Adrenal gland (tissue), 12 donors: ENCODE data around the gene MSANTD4. TPM values are rescaled to one million over a fixed set of nuclear protein-coding genes. Genes with fewer than 3 reads are reported as not detected.

Source experiments
- DNase-seq, 7 donors: peaks; one replicate each; pipeline ENCODE4 v3.0.0-alpha.2; 2019 to 2020
- H3K27ac ChIP-seq, 5 donors: fragments of 200-600 bp; sonication (generic) in 4 of 5; 1 replicate in 3 of 5; 2 replicates in 2 of 5; pipeline versions ENCODE4 v1.5.1 to v1.8.0; 2016 to 2020; ENCODE audit warnings: mild to moderate bottlenecking in 1 of 5
- H3K27me3 ChIP-seq: fragments of 200-600 bp; 2 replicates; pipeline ENCODE4 v1.8.0; 2021
- H3K36me3 ChIP-seq, 2 donors: fragments of 200-600 bp; replicated peaks in 1 of 2; 1 replicate in 1 of 2; 2 replicates in 1 of 2; pipeline versions ENCODE4 v1.5.1 to v1.8.0; 2018 to 2022
- H3K4me1 ChIP-seq, 2 donors: fragments of 200-600 bp; replicated peaks in 1 of 2; 1 replicate in 1 of 2; 2 replicates in 1 of 2; pipeline versions ENCODE4 v1.5.1 to v1.8.0; 2018 to 2021
- H3K4me3 ChIP-seq, 4 donors: fragments of 200-600 bp; sonication (generic) in 3 of 4; one replicate each; pipeline ENCODE4 v1.5.1; 2016 to 2018
- H3K9me3 ChIP-seq, 3 donors: fragments of 200-600 bp; sonication (generic) in 1 of 3; replicated peaks in 1 of 3; 1 replicate in 2 of 3; 2 replicates in 1 of 3; pipeline versions ENCODE4 v1.5.1 to v1.8.0; 2016 to 2021
- POLR2A ChIP-seq, 2 donors: fragments of 450-650 bp; IDR thresholded peaks; one replicate each; pipeline ENCODE4 v1.6.1; 2017; ENCODE audit warnings: antibody characterized with exemption in 2 of 2, mild to moderate bottlenecking in 2 of 2, moderate library complexity in 1 of 2
- WGBS, 4 donors: extraction: QIAGEN DNeasy Blood & Tissue Kit in 2 of 4; methylation state at CpG; one replicate each; pipeline versions ENCODE4 v1.1.5 to v1.1.7; 2013 to 2017; 5-methylcytosine and 5-hydroxymethylcytosine counted together
- intact Hi-C, 2 donors: fragments of 100-400 bp; cut with DNase I; formaldehyde crosslinking; loops; one replicate each; pipeline versions ENCODE4 v1.14.1 to v1.15.0; 2022 to 2023
- polyA plus RNA-seq, 3 donors: library from polyadenylated mRNA; stranded (reverse); fragments of 200-250 nt in 2 of 3; fragments of 350-450 nt in 1 of 3; fragmentation: Illumina TruSeq in 1 of 3; extraction: RNeasy Lipid Tissue Mini Kit (QIAGEN cat#74804) in 1 of 3; gene quantifications; one replicate each; pipeline ENCODE4 v1.2.3, GENCODE V29; 2013 to 2014
- total RNA-seq, 9 donors: library from RNA; depleted of rRNA in 4 of 9; stranded (reverse); fragments of >200 nt in 4 of 9; fragments of 120-200 nt in 1 of 9; fragmentation: NEBNext Ultra II Directional in 1 of 9; extraction: Animal tissue kit (Norgen Biotek cat#: 25700) in 1 of 9; gene quantifications; one replicate each; pipeline versions ENCODE4 v1.1.0 to v1.2.4, GENCODE V29; 2013 to 2023
- TF ChIP-seq, protein P1 (sequence below), 6 experiments: fragments of 450-650 bp in 4 of 6; fragments of 200-600 bp in 2 of 6; sonication (generic) in 1 of 6; IDR thresholded peaks; 1 replicate in 5 of 6; 2 replicates in 1 of 6; pipeline versions ENCODE4 v1.5.1 to v1.8.0; 2016 to 2021; ENCODE audit warnings: antibody characterized with exemption in 6 of 6, mild to moderate bottlenecking in 2 of 6, moderate library complexity in 1 of 6
- donor health status: healthy with polysubstance abuse.
- donor health status: Bipolar disorder and iron deficiency.
- donor health status: DM: yes; HTN: yes; CAD: no.
- donor health status: DM: no; HTN: no; CAD: no.
- donor health status: DM: no; HTN: no; CAD: no.
- donor health status: DM: yes; HTN: yes; CAD: no.

MSANTD4 gene
- total and polyA plus RNA-seq, 12 donors = 3.7 to 36.2 (median 19.2) TPM

DNA sequence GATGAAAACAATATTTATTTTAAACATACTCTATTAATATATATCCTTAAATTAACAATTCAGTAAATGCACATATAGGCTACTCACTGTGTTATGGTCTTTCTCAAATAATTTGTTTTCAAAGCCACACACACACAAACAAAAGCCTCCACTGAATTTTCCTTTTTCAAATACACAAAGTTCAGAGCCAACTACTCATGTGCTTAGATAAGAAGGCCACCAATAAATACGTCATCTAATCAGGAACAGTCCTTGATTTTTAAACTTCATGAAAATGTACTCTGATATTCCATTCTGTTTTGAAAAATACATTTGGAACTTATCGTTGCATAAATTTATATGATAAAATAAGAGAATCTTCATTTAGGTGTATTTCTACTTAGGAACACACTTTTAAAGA, 29.1 kb upstream of the MSANTD4 start:
- intact Hi-C loops = no loop called here

DNA sequence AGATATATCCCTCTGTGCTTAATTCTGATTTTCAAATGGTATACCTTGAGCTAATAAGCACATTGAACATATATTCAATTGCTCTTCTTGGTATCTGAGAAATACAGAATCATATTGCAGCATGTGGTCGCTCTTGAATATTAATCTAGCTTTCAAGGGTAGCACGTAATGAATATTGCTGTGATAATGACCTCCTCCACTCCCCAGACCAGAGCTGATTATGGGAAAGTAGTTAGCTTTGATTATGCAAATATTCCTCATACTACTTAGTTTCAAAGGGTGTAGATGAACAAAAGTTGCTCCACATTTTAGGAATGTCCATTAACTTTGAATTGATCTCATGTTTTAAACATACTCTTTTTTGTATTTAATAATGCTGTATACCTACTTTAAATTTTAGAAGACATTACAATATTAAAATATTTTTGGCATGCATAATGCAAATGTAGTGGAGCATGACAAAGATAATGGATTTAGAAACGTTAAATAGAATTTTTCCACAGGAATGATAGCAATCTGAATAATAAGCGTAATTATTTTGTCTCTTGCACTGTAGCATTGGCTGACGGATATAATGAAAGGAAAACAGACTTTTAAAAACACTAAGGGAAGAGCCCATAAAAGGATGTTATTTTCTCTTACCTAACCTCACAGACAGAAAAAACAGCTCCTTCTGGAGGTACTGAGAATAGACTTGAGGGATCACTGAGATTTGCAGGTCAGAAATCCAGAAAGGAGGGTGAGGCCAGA, 27.9 kb upstream of the MSANTD4 start:
- 76 to 81% (median 79%) methylated on average over 5 of the region's 5 CpGs for WGBS, 4 donors
- Histone ChIP-seq H3K27me3 (no peaks in the 10 kb centered on the region), H3K27ac (no peak overlapping the region), H3K36me3 (no peaks in the 10 kb centered on the region), H3K9me3 (no peaks in the 10 kb centered on the region), H3K4me3 (no peak overlapping the region), H3K4me1 (peaks cover 0 to 7% of the 10 kb centered on the region in 2 donors)
- DNase-seq = no peak
- intact Hi-C loops = no loop called here
- TF ChIP-seq POLR2A (IDR thresholded peaks at IDR 0.05) = no peak
- TF ChIP-seq, protein P1, sequence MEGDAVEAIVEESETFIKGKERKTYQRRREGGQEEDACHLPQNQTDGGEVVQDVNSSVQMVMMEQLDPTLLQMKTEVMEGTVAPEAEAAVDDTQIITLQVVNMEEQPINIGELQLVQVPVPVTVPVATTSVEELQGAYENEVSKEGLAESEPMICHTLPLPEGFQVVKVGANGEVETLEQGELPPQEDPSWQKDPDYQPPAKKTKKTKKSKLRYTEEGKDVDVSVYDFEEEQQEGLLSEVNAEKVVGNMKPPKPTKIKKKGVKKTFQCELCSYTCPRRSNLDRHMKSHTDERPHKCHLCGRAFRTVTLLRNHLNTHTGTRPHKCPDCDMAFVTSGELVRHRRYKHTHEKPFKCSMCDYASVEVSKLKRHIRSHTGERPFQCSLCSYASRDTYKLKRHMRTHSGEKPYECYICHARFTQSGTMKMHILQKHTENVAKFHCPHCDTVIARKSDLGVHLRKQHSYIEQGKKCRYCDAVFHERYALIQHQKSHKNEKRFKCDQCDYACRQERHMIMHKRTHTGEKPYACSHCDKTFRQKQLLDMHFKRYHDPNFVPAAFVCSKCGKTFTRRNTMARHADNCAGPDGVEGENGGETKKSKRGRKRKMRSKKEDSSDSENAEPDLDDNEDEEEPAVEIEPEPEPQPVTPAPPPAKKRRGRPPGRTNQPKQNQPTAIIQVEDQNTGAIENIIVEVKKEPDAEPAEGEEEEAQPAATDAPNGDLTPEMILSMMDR (IDR thresholded peaks at IDR 0.05) = no peak

More for the DNA sequence above, 29.1 kb upstream of the MSANTD4 start:
- Histone ChIP-seq H3K9me3 (no peaks in the 10 kb centered on the region), H3K4me3 (no peak overlapping the region), H3K27me3 (no peaks in the 10 kb centered on the region), H3K27ac (no peak overlapping the region), H3K4me1 (peaks cover 0 to 7% of the 10 kb centered on the region in 2 donors), H3K36me3 (no peaks in the 10 kb centered on the region)
- DNase-seq = no peak
- no peak for TF ChIP-seq POLR2A (IDR thresholded peaks at IDR 0.05)
- TF ChIP-seq, protein P1 (IDR thresholded peaks at IDR 0.05) = no peak
- WGBS, 4 donors = 35 to 48% (median 42%) methylated on average over 2 of the region's 2 CpGs

DNA sequence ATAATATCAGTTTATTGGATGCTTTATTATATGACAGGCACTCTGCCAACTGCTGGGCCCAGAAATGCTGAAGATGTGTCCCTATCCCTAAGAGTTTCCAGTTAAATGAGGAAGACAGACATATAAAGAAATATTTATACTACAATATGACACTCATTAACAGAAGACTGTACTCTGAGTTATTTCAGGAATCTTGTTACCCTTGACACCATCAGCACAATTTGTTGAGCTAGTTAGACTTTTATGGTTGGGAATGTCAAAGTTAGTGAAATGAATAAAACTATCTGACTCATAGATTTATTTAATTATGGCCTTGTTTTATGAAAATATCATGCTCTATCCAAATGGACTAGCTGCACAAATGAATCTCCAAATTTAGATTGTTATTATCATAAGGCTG, 25.6 kb upstream of the MSANTD4 start:
- H3K27me3 ChIP-seq = no peaks in the 10 kb centered on the region
- TF ChIP-seq, protein P1 (IDR thresholded peaks at IDR 0.05) = no peak
- no peak for TF ChIP-seq POLR2A (IDR thresholded peaks at IDR 0.05)
- H3K27ac ChIP-seq = no peak overlapping the region
- peaks cover 0 to 7% of the 10 kb centered on the region in 2 donors for H3K4me1 ChIP-seq
- intact Hi-C loops = no loop called here
- H3K36me3 ChIP-seq = no peaks in the 10 kb centered on the region
- no peak overlapping the region for H3K4me3 ChIP-seq
- no peak for DNase-seq
- H3K9me3 ChIP-seq = no peaks in the 10 kb centered on the region

DNA sequence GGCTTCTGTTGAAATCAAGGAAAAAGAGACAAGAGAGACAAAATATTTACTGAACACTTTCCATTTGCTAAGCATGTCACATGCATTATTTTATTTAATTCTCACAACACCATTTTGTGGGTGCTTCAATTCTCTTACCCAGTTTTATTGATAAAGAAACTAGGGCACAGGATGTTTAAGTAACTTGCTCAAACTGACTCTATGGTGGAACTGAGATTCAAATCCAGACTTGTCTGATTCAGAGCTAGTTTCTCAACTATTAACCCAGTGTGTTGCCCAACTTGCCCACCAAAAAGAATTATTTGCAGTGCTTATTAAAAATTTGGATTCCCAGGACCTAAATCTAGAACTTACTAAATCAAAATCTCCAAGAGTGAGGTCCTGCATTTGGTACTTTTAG, 21.5 kb upstream of the MSANTD4 start:
- Histone ChIP-seq H3K4me3 (no peak overlapping the region), H3K27ac (no peak overlapping the region), H3K9me3 (no peaks in the 10 kb centered on the region), H3K36me3 (no peaks in the 10 kb centered on the region), H3K27me3 (no peaks in the 10 kb centered on the region), H3K4me1 (no peaks in the 10 kb centered on the region)
- intact Hi-C loops = no loop called here
- no peak for DNase-seq
- no peak for TF ChIP-seq POLR2A (IDR thresholded peaks at IDR 0.05)
- TF ChIP-seq, protein P1 (IDR thresholded peaks at IDR 0.05) = no peak
